Mucosa of rectum (tissue), 2 donors: Measurements from ENCODE around the gene ZNF213.
"Not testable (repeated sequence)": the region's sequence is repeated elsewhere in the genome, so short reads cannot be mapped to it uniquely, and the experiment has no call there.

Source experiments
- H3K27ac ChIP-seq, 2 donors: one replicate each; pipeline ENCODE4 v1.7.0; 2013; ENCODE audit warnings: inconsistent platforms in 2 of 2, low read depth in 2 of 2, low read length in 2 of 2
- H3K27me3 ChIP-seq, 2 donors: one replicate each; pipeline ENCODE4 v1.7.0; 2013; ENCODE audit warnings: low read length in 2 of 2; ENCODE audit not compliant: control insufficient read depth in 2 of 2, insufficient read depth in 2 of 2
- H3K36me3 ChIP-seq, 2 donors: one replicate each; pipeline ENCODE4 v1.7.0; 2013; ENCODE audit warnings: low read length in 2 of 2; ENCODE audit not compliant: control insufficient read depth in 2 of 2, insufficient read depth in 2 of 2
- H3K4me1 ChIP-seq, 2 donors: one replicate each; pipeline ENCODE4 v1.7.0; 2013; ENCODE audit warnings: low read length in 2 of 2, mild to moderate bottlenecking in 1 of 2; ENCODE audit not compliant: control insufficient read depth in 2 of 2, insufficient read depth in 2 of 2
- H3K4me3 ChIP-seq, 2 donors: one replicate each; pipeline ENCODE4 v1.7.0; 2013; ENCODE audit warnings: low read length in 2 of 2
- H3K9ac ChIP-seq, 2 donors: one replicate each; pipeline ENCODE4 v1.7.0; 2013; ENCODE audit warnings: low read length in 2 of 2, low read depth in 1 of 2, mild to moderate bottlenecking in 1 of 2
- H3K9me3 ChIP-seq, 2 donors: one replicate each; pipeline ENCODE4 v1.7.0; 2013; ENCODE audit warnings: low read length in 2 of 2; ENCODE audit not compliant: control insufficient read depth in 2 of 2
- donor health status: healthy.
- donor health status: Normal muscosa, but diverticular disease.

The ZNF213 gene

GRCh38 chr16:3170440-3171180 lies 35.8 kb downstream of the ZNF213 start:
- H3K36me3 ChIP-seq = no peaks in the 10 kb centered on the region
- H3K9me3 ChIP-seq = no peaks in the 10 kb centered on the region
- peaks cover 54 to 61% of the 10 kb centered on the region in 2 donors for H3K27me3 ChIP-seq
- H3K27ac ChIP-seq = no peak overlapping the region
- no peak overlapping the region for H3K9ac ChIP-seq
- no peaks in the 10 kb centered on the region for H3K4me1 ChIP-seq
- no peak overlapping the region for H3K4me3 ChIP-seq

GRCh38 chr16:3171181-3171854 lies 36.5 kb downstream of the ZNF213 start:
- peaks cover 61 to 65% of the 10 kb centered on the region in 2 donors for H3K27me3 ChIP-seq
- H3K9ac ChIP-seq = no peak overlapping the region
- H3K4me3 ChIP-seq = no peak overlapping the region

GRCh38 chr16:3171855-3172593 lies 37.2 kb downstream of the ZNF213 start:
- Histone ChIP-seq H3K36me3 (no peaks in the 10 kb centered on the region), H3K4me3 (no peak overlapping the region), H3K4me1 (no peaks in the 10 kb centered on the region), H3K27ac (no peak overlapping the region), H3K27me3 (peaks cover 61 to 65% of the 10 kb centered on the region in 2 donors), H3K9ac (no peak overlapping the region), H3K9me3 (no peaks in the 10 kb centered on the region)

More at GRCh38 chr16:3171181-3171854, 36.5 kb downstream of the ZNF213 start:
- no peaks in the 10 kb centered on the region for H3K36me3 ChIP-seq
- no peaks in the 10 kb centered on the region for H3K4me1 ChIP-seq
- H3K9me3 ChIP-seq = no peaks in the 10 kb centered on the region
- no peak overlapping the region for H3K27ac ChIP-seq

GRCh38 chr16:3173892-3174617 lies 39.2 kb downstream of the ZNF213 start:
- H3K9me3 ChIP-seq = no peaks in the 10 kb centered on the region
- no peak overlapping the region for H3K9ac ChIP-seq
- no peaks in the 10 kb centered on the region for H3K36me3 ChIP-seq
- H3K4me1 ChIP-seq = no peaks in the 10 kb centered on the region
- H3K4me3 ChIP-seq = no peak overlapping the region
- H3K27ac ChIP-seq = no peak overlapping the region
- H3K27me3 ChIP-seq = peaks cover 53 to 56% of the 10 kb centered on the region in 2 donors

- Histone ChIP-seq H3K27me3 (peaks cover 53% of the 10 kb centered on the region in 2 donors), H3K4me3 (no peak overlapping the region), H3K4me1 (no peaks in the 10 kb centered on the region), H3K9me3 (no peaks in the 10 kb centered on the region), H3K9ac (no peak overlapping the region), H3K36me3 (no peaks in the 10 kb centered on the region), H3K27ac (no peak overlapping the region)
These were observed 39.9 kb downstream of the ZNF213 start for GRCh38 chr16:3174618-3175148.

GRCh38 chr16:3175157-3176093 lies 40.6 kb downstream of the ZNF213 start:
- no peaks in the 10 kb centered on the region for H3K36me3 ChIP-seq
- H3K9ac ChIP-seq = no peak overlapping the region
- H3K4me3 ChIP-seq = no peak overlapping the region
- peaks cover 53 to 55% of the 10 kb centered on the region in 2 donors for H3K27me3 ChIP-seq
- no peak overlapping the region for H3K27ac ChIP-seq
- no peaks in the 10 kb centered on the region for H3K4me1 ChIP-seq
- no peaks in the 10 kb centered on the region for H3K9me3 ChIP-seq

GRCh38 chr16:3179651-3180050 lies 44.8 kb downstream of the ZNF213 start:
- Histone ChIP-seq H3K27me3 (peaks cover 53 to 69% of the 10 kb centered on the region in 2 donors), H3K4me1 (peaks cover 3 to 6% of the 10 kb centered on the region in 2 donors), H3K9ac (no peak overlapping the region), H3K27ac (no peak overlapping the region), H3K9me3 (no peaks in the 10 kb centered on the region), H3K36me3 (no peaks in the 10 kb centered on the region), H3K4me3 (no peak overlapping the region)

- no peak overlapping the region for H3K4me3 ChIP-seq
- no peaks in the 10 kb centered on the region for H3K9me3 ChIP-seq
- no peaks in the 10 kb centered on the region for H3K36me3 ChIP-seq
- peaks cover 47 to 65% of the 10 kb centered on the region in 2 donors for H3K27me3 ChIP-seq
- H3K9ac ChIP-seq = no peak overlapping the region
- H3K4me1 ChIP-seq = peaks cover 3 to 6% of the 10 kb centered on the region in 2 donors
- no peak overlapping the region for H3K27ac ChIP-seq
These were observed 45.6 kb downstream of the ZNF213 start for GRCh38 chr16:3180445-3180878.

GRCh38 chr16:3182293-3182607 lies 47.4 kb downstream of the ZNF213 start:
- not testable (repeated sequence) for H3K9ac ChIP-seq, H3K27ac ChIP-seq, H3K9me3 ChIP-seq, H3K36me3 ChIP-seq, H3K4me3 ChIP-seq, H3K4me1 ChIP-seq
- H3K27me3 ChIP-seq = peaks cover 44 to 68% of the 10 kb centered on the region in 2 donors
